ENCODE measurements around the gene JMJD4.
"Not testable (repeated sequence)": the region's sequence is repeated elsewhere in the genome, so short reads cannot be mapped to it uniquely, and the experiment has no call there.

JMJD4 gene

GRCh38 chr1:227725046-227725445, 10.1 kb downstream of the JMJD4 start:
- Histone ChIP-seq H3K36me3 (ENCODE audit: insufficient read depth) (no peaks in the 10 kb centered on the region), H3K4me1 (ENCODE audit: low read depth, poor library complexity, severe bottlenecking) (peaks cover 20% of the 10 kb centered on the region), H3K4me3 (IDR thresholded peaks at IDR 0.05; ENCODE audit: insufficient read depth, low read depth, low read length) (no peak overlapping the region), H3K4me2 (no peak overlapping the region), H2AFZ (ENCODE audit: low read depth) (no peak overlapping the region), H3K27ac (no peak overlapping the region), H3K79me2 (ENCODE audit: insufficient read depth, low read depth) (no peaks in the 10 kb centered on the region), H3K9ac (no peak overlapping the region), H3K27me3 (ENCODE audit: insufficient read depth, low read depth) (no peaks in the 10 kb centered on the region), H4K20me1 (ENCODE audit: insufficient read depth) (no peaks in the 10 kb centered on the region)
- TF ChIP-seq CTCF (conservative IDR thresholded peaks at IDR 0.05; ENCODE audit: low read depth, low read length): no peak

GRCh38 chr1:227723474-227723873, 11.6 kb downstream of the JMJD4 start:
- peaks cover 7% of the 10 kb centered on the region for H3K4me1 ChIP-seq (ENCODE audit: low read depth, poor library complexity, severe bottlenecking)
- no peak overlapping the region for H3K27ac ChIP-seq
- H3K4me3 ChIP-seq (IDR thresholded peaks at IDR 0.05; ENCODE audit: insufficient read depth, low read depth, low read length): no peak overlapping the region
- H3K27me3 ChIP-seq (ENCODE audit: insufficient read depth, low read depth): no peaks in the 10 kb centered on the region
- H3K79me2 ChIP-seq (ENCODE audit: insufficient read depth, low read depth): no peaks in the 10 kb centered on the region
- no peak overlapping the region for H3K4me2 ChIP-seq
- no peak overlapping the region for H2AFZ ChIP-seq (ENCODE audit: low read depth)
- H3K9ac ChIP-seq: no peak overlapping the region
- H4K20me1 ChIP-seq (ENCODE audit: insufficient read depth): no peaks in the 10 kb centered on the region
- H3K36me3 ChIP-seq (ENCODE audit: insufficient read depth): no peaks in the 10 kb centered on the region
- TF ChIP-seq CTCF (conservative IDR thresholded peaks at IDR 0.05; ENCODE audit: low read depth, low read length): no peak

GRCh38 chr1:227718932-227719331, 16.2 kb downstream of the JMJD4 start:
- H3K79me2 ChIP-seq (ENCODE audit: insufficient read depth, low read depth): no peaks in the 10 kb centered on the region
- H4K20me1 ChIP-seq (ENCODE audit: insufficient read depth): no peaks in the 10 kb centered on the region
- no peak overlapping the region for H3K9ac ChIP-seq
- no peak overlapping the region for H3K4me2 ChIP-seq
- no peaks in the 10 kb centered on the region for H3K4me1 ChIP-seq (ENCODE audit: low read depth, poor library complexity, severe bottlenecking)
- no peak overlapping the region for H3K27ac ChIP-seq
- TF ChIP-seq CTCF (conservative IDR thresholded peaks at IDR 0.05; ENCODE audit: low read depth, low read length): no peak
- H3K36me3 ChIP-seq (ENCODE audit: insufficient read depth): no peaks in the 10 kb centered on the region
- no peak overlapping the region for H3K4me3 ChIP-seq (IDR thresholded peaks at IDR 0.05; ENCODE audit: insufficient read depth, low read depth, low read length)
- no peaks in the 10 kb centered on the region for H3K27me3 ChIP-seq (ENCODE audit: insufficient read depth, low read depth)
- H2AFZ ChIP-seq (ENCODE audit: low read depth): no peak overlapping the region

- no peak for TF ChIP-seq CTCF (conservative IDR thresholded peaks at IDR 0.05; ENCODE audit: low read depth, low read length)
- H3K36me3 ChIP-seq (ENCODE audit: insufficient read depth): no peaks in the 10 kb centered on the region
These were observed 22.5 kb downstream of the JMJD4 start for GRCh38 chr1:227712648-227713047.

GRCh38 chr1:227710474-227710873, 24.6 kb downstream of the JMJD4 start:
- H3K4me1 ChIP-seq (ENCODE audit: low read depth, poor library complexity, severe bottlenecking); H3K79me2 ChIP-seq (ENCODE audit: insufficient read depth, low read depth); H2AFZ ChIP-seq (ENCODE audit: low read depth); H3K4me2 ChIP-seq; H3K36me3 ChIP-seq (ENCODE audit: insufficient read depth); H3K27me3 ChIP-seq (ENCODE audit: insufficient read depth, low read depth); H4K20me1 ChIP-seq (ENCODE audit: insufficient read depth); H3K4me3 ChIP-seq (IDR thresholded peaks at IDR 0.05; ENCODE audit: insufficient read depth, low read depth, low read length); H3K27ac ChIP-seq; H3K9ac ChIP-seq: not testable (repeated sequence)

More at GRCh38 chr1:227712648-227713047, 22.5 kb downstream of the JMJD4 start:
- no peak overlapping the region for H3K4me2 ChIP-seq
- H3K27me3 ChIP-seq (ENCODE audit: insufficient read depth, low read depth): no peaks in the 10 kb centered on the region
- no peak overlapping the region for H3K4me3 ChIP-seq (IDR thresholded peaks at IDR 0.05; ENCODE audit: insufficient read depth, low read depth, low read length)
- no peak overlapping the region for H3K27ac ChIP-seq
- H2AFZ ChIP-seq (ENCODE audit: low read depth): no peak overlapping the region
- H3K9ac ChIP-seq: no peak overlapping the region
- H4K20me1 ChIP-seq (ENCODE audit: insufficient read depth): no peaks in the 10 kb centered on the region
- H3K4me1 ChIP-seq (ENCODE audit: low read depth, poor library complexity, severe bottlenecking): no peaks in the 10 kb centered on the region
- H3K79me2 ChIP-seq (ENCODE audit: insufficient read depth, low read depth): no peaks in the 10 kb centered on the region
